ENCODE results near the gene FAM47B. TPM values are rescaled to one million over a fixed set of nuclear protein-coding genes. Genes with fewer than 3 reads are reported as not detected.

Gene FAM47B
- polyA plus RNA-seq, result not detected in 2 replicates
- polyA minus RNA-seq, result not detected in 2 replicates

DNA sequence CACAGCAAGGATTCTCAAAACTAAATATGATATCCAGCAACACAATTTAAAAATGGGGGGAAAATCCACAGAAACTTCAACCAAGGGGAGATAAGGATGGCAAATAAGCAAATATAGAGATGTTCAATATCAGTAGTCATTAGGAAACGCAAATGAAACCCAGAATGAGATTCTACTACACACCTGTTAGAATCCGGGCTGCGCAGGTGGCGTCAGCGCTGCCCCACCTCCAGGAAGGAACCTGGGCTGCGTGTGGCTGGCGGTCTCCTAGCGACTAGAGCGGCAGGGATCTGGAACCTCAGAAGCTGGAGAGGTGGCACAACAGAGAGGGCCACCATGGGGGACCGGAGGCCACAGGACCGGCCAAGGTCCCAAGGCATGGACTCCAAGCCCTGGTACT is at the start of gene FAM47B:
TSS of gene FAM47B (plus strand) at position 301 of the 400 bp plus-strand sequence. CDS start at position 337, 36 bp downstream.
- H4K20me1 ChIP-seq (ENCODE audit: insufficient read depth), result no peaks in the 10 kb centered on the region
- H3K27ac ChIP-seq (ENCODE audit: low read length), result no peak within 1 kb of the TSS
- no peaks in the 10 kb centered on the region for H3K36me3 ChIP-seq (ENCODE audit: insufficient read depth, low read length)

DNA sequence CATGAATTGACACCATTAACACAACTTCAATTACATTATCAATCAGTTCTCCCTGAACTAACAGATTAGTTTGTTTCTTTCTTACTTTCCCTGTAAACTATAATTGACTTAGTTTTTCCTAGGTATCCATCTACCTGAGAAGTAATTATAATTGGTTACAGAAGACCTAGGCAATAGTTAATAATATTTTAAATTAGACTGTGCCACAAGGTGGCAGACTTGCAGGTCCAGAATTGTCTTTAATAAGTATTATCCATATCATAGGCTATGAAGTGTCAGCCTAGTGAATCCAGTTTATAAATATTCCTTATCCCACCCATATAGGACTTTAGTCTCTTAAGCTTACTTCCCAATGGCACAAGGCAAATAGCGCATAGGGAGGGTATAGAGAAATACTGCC is 48.9 kb upstream of the FAM47B start:
- no peak overlapping the region for H3K9ac ChIP-seq (ENCODE audit: low read length)
- no peak overlapping the region for H3K27ac ChIP-seq (ENCODE audit: low read length)
- H3K9me3 ChIP-seq (ENCODE audit: low read length), result no peaks in the 10 kb centered on the region
- H3K4me2 ChIP-seq (ENCODE audit: low read length), result no peak overlapping the region
- peak; percentile 53 for TF ChIP-seq SMC3 (conservative IDR thresholded peaks at IDR 0.05; ENCODE audit: poor library complexity)
- TF ChIP-seq RAD21 (conservative IDR thresholded peaks at IDR 0.05), result peak; percentile 46
- TF ChIP-seq MXI1 (conservative IDR thresholded peaks at IDR 0.05; ENCODE audit: poor library complexity, severe bottlenecking), result no peak
- TF ChIP-seq, protein P1, sequence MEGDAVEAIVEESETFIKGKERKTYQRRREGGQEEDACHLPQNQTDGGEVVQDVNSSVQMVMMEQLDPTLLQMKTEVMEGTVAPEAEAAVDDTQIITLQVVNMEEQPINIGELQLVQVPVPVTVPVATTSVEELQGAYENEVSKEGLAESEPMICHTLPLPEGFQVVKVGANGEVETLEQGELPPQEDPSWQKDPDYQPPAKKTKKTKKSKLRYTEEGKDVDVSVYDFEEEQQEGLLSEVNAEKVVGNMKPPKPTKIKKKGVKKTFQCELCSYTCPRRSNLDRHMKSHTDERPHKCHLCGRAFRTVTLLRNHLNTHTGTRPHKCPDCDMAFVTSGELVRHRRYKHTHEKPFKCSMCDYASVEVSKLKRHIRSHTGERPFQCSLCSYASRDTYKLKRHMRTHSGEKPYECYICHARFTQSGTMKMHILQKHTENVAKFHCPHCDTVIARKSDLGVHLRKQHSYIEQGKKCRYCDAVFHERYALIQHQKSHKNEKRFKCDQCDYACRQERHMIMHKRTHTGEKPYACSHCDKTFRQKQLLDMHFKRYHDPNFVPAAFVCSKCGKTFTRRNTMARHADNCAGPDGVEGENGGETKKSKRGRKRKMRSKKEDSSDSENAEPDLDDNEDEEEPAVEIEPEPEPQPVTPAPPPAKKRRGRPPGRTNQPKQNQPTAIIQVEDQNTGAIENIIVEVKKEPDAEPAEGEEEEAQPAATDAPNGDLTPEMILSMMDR (IDR thresholded peaks at IDR 0.05; ENCODE audit: poor library complexity, severe bottlenecking), result peak; percentile 50
- no peaks in the 10 kb centered on the region for H3K36me3 ChIP-seq (ENCODE audit: insufficient read depth, low read length)
- no peaks in the 10 kb centered on the region for H3F3A ChIP-seq (ENCODE audit: insufficient read depth, low read length, poor library complexity, severe bottlenecking)
- no peaks in the 10 kb centered on the region for H4K20me1 ChIP-seq (ENCODE audit: insufficient read depth)
- no peaks in the 10 kb centered on the region for H3K79me2 ChIP-seq (replicated peaks; ENCODE audit: insufficient read depth, low read length)
- no peaks in the 10 kb centered on the region for H3K27me3 ChIP-seq (ENCODE audit: insufficient read depth, low read depth, low read length)
- no peaks in the 10 kb centered on the region for H3K9me2 ChIP-seq (ENCODE audit: insufficient read depth, low read length)
- H3K4me3 ChIP-seq (ENCODE audit: low read length), result no peak overlapping the region
- no peak overlapping the region for H2AFZ ChIP-seq (ENCODE audit: low read depth, low read length)

More for the DNA sequence above, at the start of gene FAM47B:
- TF ChIP-seq POLR2AphosphoS5 (IDR thresholded peaks at IDR 0.05), result no peak
- no peak for TF ChIP-seq SMC3 (conservative IDR thresholded peaks at IDR 0.05; ENCODE audit: poor library complexity)
- TF ChIP-seq MXI1 (conservative IDR thresholded peaks at IDR 0.05; ENCODE audit: poor library complexity, severe bottlenecking), result no peak
- TF ChIP-seq, protein P1 (IDR thresholded peaks at IDR 0.05; ENCODE audit: poor library complexity, severe bottlenecking), result no peak
- TF ChIP-seq EP300 (conservative IDR thresholded peaks at IDR 0.05; ENCODE audit: poor library complexity, severe bottlenecking), result no peak
- Histone ChIP-seq H3K27me3 (ENCODE audit: insufficient read depth, low read depth, low read length) (no peaks in the 10 kb centered on the region), H3K9me2 (ENCODE audit: insufficient read depth, low read length) (no peaks in the 10 kb centered on the region), H3F3A (ENCODE audit: insufficient read depth, low read length, poor library complexity, severe bottlenecking) (no peaks in the 10 kb centered on the region), H3K9ac (ENCODE audit: low read length) (no peak within 1 kb of the TSS), H3K4me2 (ENCODE audit: low read length) (no peak within 1 kb of the TSS), H2AFZ (ENCODE audit: low read depth, low read length) (no peak within 1 kb of the TSS), H3K9me3 (ENCODE audit: low read length) (no peaks in the 10 kb centered on the region), H3K79me2 (replicated peaks; ENCODE audit: insufficient read depth, low read length) (no peaks in the 10 kb centered on the region), H3K4me3 (ENCODE audit: low read length) (no peak within 1 kb of the TSS)

DNA sequence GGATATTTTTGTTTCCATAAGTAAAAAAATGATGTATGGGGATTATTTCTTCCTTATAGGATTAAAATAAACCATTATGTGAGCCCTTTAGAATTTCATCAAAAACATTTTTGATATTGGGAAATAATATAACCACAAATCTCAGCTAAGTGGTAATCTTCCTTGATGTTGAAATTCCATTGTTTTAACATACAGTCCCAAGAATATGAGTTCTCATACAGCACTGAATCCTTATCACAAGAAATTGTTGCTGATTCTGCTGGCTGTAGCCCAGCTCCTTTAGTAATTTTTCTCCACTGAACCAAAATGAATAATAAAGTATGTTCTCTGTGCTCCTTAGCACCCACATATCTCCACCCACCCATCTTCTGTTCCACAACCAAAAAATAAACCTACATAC is 41.9 kb upstream of the FAM47B start:
- Histone ChIP-seq H3K36me3 (ENCODE audit: insufficient read depth, low read length) (no peaks in the 10 kb centered on the region), H3K27ac (ENCODE audit: low read length) (no peak overlapping the region), H3K9ac (ENCODE audit: low read length) (no peak overlapping the region), H2AFZ (ENCODE audit: low read depth, low read length) (no peak overlapping the region), H3K9me3 (ENCODE audit: low read length) (no peaks in the 10 kb centered on the region), H4K20me1 (ENCODE audit: insufficient read depth) (no peaks in the 10 kb centered on the region), H3F3A (ENCODE audit: insufficient read depth, low read length, poor library complexity, severe bottlenecking) (no peaks in the 10 kb centered on the region), H3K4me2 (ENCODE audit: low read length) (no peak overlapping the region), H3K27me3 (ENCODE audit: insufficient read depth, low read depth, low read length) (no peaks in the 10 kb centered on the region), H3K9me2 (ENCODE audit: insufficient read depth, low read length) (no peaks in the 10 kb centered on the region), H3K79me2 (replicated peaks; ENCODE audit: insufficient read depth, low read length) (no peaks in the 10 kb centered on the region), H3K4me3 (ENCODE audit: low read length) (no peak overlapping the region)
- no peak for TF ChIP-seq POLR2AphosphoS5 (IDR thresholded peaks at IDR 0.05)
- TF ChIP-seq SMC3 (conservative IDR thresholded peaks at IDR 0.05; ENCODE audit: poor library complexity), result no peak
- no peak for TF ChIP-seq EZH2 (IDR thresholded peaks at IDR 0.05; ENCODE audit: borderline replicate concordance, insufficient read depth, low read length, poor library complexity, severe bottlenecking)
- TF ChIP-seq TAF1 (IDR thresholded peaks at IDR 0.05; ENCODE audit: low read depth), result no peak
- no peak for TF ChIP-seq EP300 (conservative IDR thresholded peaks at IDR 0.05; ENCODE audit: poor library complexity, severe bottlenecking)
- TF ChIP-seq MXI1 (conservative IDR thresholded peaks at IDR 0.05; ENCODE audit: poor library complexity, severe bottlenecking), result no peak
- TF ChIP-seq, protein P2, sequence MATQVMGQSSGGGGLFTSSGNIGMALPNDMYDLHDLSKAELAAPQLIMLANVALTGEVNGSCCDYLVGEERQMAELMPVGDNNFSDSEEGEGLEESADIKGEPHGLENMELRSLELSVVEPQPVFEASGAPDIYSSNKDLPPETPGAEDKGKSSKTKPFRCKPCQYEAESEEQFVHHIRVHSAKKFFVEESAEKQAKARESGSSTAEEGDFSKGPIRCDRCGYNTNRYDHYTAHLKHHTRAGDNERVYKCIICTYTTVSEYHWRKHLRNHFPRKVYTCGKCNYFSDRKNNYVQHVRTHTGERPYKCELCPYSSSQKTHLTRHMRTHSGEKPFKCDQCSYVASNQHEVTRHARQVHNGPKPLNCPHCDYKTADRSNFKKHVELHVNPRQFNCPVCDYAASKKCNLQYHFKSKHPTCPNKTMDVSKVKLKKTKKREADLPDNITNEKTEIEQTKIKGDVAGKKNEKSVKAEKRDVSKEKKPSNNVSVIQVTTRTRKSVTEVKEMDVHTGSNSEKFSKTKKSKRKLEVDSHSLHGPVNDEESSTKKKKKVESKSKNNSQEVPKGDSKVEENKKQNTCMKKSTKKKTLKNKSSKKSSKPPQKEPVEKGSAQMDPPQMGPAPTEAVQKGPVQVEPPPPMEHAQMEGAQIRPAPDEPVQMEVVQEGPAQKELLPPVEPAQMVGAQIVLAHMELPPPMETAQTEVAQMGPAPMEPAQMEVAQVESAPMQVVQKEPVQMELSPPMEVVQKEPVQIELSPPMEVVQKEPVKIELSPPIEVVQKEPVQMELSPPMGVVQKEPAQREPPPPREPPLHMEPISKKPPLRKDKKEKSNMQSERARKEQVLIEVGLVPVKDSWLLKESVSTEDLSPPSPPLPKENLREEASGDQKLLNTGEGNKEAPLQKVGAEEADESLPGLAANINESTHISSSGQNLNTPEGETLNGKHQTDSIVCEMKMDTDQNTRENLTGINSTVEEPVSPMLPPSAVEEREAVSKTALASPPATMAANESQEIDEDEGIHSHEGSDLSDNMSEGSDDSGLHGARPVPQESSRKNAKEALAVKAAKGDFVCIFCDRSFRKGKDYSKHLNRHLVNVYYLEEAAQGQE (IDR thresholded peaks at IDR 0.05; ENCODE audit: borderline replicate concordance), result no peak
- TF ChIP-seq RAD21 (conservative IDR thresholded peaks at IDR 0.05), result no peak
- TF ChIP-seq, protein P1 (IDR thresholded peaks at IDR 0.05; ENCODE audit: poor library complexity, severe bottlenecking), result no peak
